WERI-Rb-1 (cell line): ENCODE results near the gene C7orf57.

Experiments used
- DNase-seq: peaks from one replicate; pipeline ENCODE4 v3.0.0-alpha.2; 2020
- H3K27ac ChIP-seq: fragments of 250-450 bp; sonication (Bioruptor Pico); 2 replicates; pipeline ENCODE4 v1.5.1; 2020; ENCODE audit warnings: mild to moderate bottlenecking, moderate library complexity
- H3K27me3 ChIP-seq: fragments of 250-450 bp; sonication (Bioruptor Pico); 2 replicates; pipeline ENCODE4 v1.5.1; 2021; ENCODE audit warnings: mild to moderate bottlenecking, low read depth, moderate library complexity; ENCODE audit not compliant: insufficient read depth, severe bottlenecking
- H3K36me3 ChIP-seq: fragments of 250-450 bp; sonication (Bioruptor Pico); 2 replicates; pipeline ENCODE4 v1.5.1; 2020; ENCODE audit warnings: mild to moderate bottlenecking, moderate library complexity
- H3K4me3 ChIP-seq: 2 replicates; pipeline ENCODE4 v1.5.1; 2011; ENCODE audit warnings: low read depth, mild to moderate bottlenecking, control low read depth, low read length
- H3K9me3 ChIP-seq: fragments of 250-450 bp; sonication (Bioruptor Pico); 2 replicates; pipeline ENCODE4 v1.5.1; 2021; ENCODE audit warnings: mild to moderate bottlenecking, moderate library complexity; ENCODE audit not compliant: severe bottlenecking
- TF ChIP-seq, protein P1 (sequence below): IDR thresholded peaks from 2 replicates; pipeline ENCODE4 v1.5.1; 2011; ENCODE audit warnings: low read depth, mild to moderate bottlenecking, control low read depth, inconsistent platforms, low read length

C7orf57 gene

DNA sequence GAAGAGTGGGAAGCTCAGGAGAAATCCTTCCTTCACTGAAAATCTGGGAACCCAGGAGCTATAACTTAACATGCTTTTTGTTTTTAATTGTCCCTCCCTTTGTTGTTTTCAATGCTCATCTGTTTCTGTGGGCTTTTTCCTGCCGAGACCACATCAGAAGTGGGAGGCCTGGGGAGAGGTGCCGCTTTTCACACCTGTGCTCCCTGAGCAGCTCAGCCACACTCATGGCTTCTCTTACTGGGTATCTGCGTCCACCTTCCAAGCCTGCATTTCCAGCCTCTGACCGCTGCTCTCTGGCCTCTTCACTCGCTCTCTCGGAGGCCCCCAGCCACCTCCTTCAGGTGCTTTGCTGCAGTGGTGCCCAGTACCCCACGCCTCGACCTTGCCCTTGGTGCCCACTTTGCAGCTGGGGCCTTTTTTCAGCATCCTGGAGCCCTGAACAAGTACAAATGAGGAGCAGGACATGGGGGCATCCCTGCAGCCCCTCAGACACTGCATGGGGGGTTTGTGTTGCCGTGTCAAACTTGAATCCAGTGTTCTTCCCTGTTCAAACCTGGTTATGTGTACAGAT lies 9.9 kb downstream of the C7orf57 start:
- no peak overlapping the region for H3K4me3 ChIP-seq
- no peak for DNase-seq
- TF ChIP-seq, protein P1, sequence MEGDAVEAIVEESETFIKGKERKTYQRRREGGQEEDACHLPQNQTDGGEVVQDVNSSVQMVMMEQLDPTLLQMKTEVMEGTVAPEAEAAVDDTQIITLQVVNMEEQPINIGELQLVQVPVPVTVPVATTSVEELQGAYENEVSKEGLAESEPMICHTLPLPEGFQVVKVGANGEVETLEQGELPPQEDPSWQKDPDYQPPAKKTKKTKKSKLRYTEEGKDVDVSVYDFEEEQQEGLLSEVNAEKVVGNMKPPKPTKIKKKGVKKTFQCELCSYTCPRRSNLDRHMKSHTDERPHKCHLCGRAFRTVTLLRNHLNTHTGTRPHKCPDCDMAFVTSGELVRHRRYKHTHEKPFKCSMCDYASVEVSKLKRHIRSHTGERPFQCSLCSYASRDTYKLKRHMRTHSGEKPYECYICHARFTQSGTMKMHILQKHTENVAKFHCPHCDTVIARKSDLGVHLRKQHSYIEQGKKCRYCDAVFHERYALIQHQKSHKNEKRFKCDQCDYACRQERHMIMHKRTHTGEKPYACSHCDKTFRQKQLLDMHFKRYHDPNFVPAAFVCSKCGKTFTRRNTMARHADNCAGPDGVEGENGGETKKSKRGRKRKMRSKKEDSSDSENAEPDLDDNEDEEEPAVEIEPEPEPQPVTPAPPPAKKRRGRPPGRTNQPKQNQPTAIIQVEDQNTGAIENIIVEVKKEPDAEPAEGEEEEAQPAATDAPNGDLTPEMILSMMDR = no peak
- no peaks in the 10 kb centered on the region for H3K27me3 ChIP-seq
- no peak overlapping the region for H3K27ac ChIP-seq
- no peaks in the 10 kb centered on the region for H3K9me3 ChIP-seq
- no peaks in the 10 kb centered on the region for H3K36me3 ChIP-seq

DNA sequence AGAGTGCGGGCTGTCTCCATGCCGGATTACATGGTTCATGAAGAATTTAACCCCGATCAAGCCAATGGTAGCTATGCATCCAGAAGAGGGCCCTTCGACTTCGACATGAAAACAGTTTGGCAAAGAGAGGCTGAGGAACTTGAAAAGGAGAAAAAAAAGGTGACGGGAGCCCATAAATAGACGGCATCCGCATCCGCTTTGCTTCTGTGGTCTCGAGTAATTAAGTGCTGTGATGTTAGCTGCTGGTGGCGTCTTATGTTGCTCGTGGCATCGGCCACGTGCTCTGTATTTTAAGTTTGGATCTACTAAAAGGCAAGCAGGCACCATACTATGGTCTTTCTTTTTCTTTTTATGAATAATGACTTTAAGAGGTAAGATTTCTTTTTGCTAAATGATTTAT lies 11.1 kb downstream of the C7orf57 start:
- no peak overlapping the region for H3K4me3 ChIP-seq
- DNase-seq = no peak
- TF ChIP-seq, protein P1 = no peak
- H3K36me3 ChIP-seq = no peaks in the 10 kb centered on the region
- no peak overlapping the region for H3K27ac ChIP-seq
- H3K9me3 ChIP-seq = no peaks in the 10 kb centered on the region
- no peaks in the 10 kb centered on the region for H3K27me3 ChIP-seq

DNA sequence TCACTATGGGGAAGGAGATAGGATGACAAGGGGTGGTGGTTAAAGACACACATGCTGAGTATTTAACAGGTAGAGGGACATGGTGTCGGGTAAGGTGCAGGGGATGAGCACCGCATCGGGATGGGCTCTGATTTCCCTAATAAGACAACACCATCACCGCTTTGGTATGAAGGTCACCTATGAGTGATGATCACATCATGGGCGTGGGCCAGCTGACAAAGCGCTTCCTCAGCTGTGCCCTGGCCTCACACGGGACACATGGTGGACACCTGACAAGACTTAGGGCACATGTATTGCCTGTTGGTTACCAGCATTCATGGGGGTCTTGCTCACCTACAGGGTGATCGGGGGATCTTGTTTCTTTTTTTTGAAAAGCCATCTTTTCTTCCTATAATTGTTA lies 12.8 kb downstream of the C7orf57 start:
- TF ChIP-seq, protein P1 = no peak
- no peak overlapping the region for H3K27ac ChIP-seq
- H3K27me3 ChIP-seq = no peaks in the 10 kb centered on the region
- no peaks in the 10 kb centered on the region for H3K9me3 ChIP-seq
- no peak for DNase-seq
- no peak overlapping the region for H3K4me3 ChIP-seq
- H3K36me3 ChIP-seq = no peaks in the 10 kb centered on the region

DNA sequence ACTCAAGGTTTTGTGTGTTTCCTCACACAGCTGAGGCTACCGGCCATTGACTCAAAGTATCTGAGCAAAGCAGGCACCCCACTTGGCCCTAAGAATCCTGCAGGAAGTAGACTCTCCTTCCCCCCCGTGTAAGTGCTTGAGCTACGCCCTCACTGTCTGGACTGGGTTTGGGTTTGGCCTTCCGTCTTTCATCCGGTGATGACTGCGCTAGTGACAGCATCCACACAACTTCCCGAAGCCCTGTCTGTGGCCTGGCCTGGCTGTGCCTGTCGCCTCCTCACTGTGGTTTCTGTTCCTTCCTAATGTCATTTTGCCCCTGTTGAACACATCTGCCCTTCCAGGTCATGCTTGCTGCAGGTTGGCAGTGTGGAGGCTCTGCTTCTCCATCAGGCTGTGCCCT lies 14.5 kb downstream of the C7orf57 start:
- no peak overlapping the region for H3K27ac ChIP-seq
- DNase-seq = no peak

DNA sequence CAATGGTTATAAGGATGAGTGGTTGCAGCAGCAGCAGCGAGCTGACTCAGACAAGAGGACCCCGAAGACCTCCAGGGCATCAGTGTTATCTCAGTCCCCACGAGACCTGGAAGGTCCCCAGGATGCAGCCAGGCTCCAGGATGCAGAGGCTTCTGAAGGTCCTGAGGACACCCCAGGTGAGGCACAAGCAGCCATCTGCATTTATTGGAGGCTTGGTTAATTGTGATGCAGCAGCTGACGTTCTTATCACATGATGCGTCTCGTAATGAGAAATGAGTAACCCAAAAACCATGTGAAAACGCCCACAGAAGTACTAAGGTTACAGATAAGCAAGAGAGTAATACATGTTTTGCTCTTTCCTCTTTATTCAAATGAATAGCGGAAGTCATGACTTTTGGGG lies 17.4 kb downstream of the C7orf57 start:
- Histone ChIP-seq H3K9me3 (no peaks in the 10 kb centered on the region), H3K27me3 (no peaks in the 10 kb centered on the region), H3K27ac (no peak overlapping the region), H3K36me3 (no peaks in the 10 kb centered on the region), H3K4me3 (no peak overlapping the region)
- DNase-seq = no peak
- TF ChIP-seq, protein P1 = no peak

More for the DNA sequence above, 14.5 kb downstream of the C7orf57 start:
- TF ChIP-seq, protein P1 = no peak
- Histone ChIP-seq H3K9me3 (no peaks in the 10 kb centered on the region), H3K27me3 (no peaks in the 10 kb centered on the region), H3K36me3 (no peaks in the 10 kb centered on the region), H3K4me3 (no peak overlapping the region)

DNA sequence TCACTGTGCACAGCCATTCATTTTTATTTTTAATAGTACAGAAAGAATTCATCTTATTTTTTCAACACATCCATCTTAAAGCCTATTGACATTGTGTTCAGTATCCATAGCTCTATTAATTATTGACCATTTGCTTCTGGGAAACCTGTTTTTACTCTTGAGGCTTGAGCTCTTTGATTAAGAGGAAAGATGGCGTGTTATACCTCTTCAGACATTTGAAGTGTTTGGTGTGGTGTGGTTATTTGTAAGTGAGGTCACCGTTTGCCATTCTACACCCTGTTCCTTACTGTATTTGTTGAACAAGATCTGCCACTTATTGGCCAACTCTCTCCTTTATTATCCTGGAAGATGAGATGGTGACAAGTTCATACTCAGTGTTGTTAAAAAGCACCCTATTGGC lies 18.4 kb downstream of the C7orf57 start:
- no peaks in the 10 kb centered on the region for H3K36me3 ChIP-seq
- H3K27ac ChIP-seq = no peak overlapping the region
- H3K9me3 ChIP-seq = no peaks in the 10 kb centered on the region
- DNase-seq = no peak
- no peak overlapping the region for H3K4me3 ChIP-seq
- TF ChIP-seq, protein P1 = no peak
- no peaks in the 10 kb centered on the region for H3K27me3 ChIP-seq
